Activated CD8-positive, alpha-beta memory T cell treated with anti-CD3 and anti-CD28 coated beads for 4 hours (primary cell): Measurements from ENCODE around the gene DUSP3.

ENCODE experiments used
- DNase-seq, 2 donors: peaks; one replicate each; pipeline ENCODE4 v3.0.0-alpha.2; 2020; ENCODE audit warnings: low read depth in 2 of 2

DUSP3 gene

DNA sequence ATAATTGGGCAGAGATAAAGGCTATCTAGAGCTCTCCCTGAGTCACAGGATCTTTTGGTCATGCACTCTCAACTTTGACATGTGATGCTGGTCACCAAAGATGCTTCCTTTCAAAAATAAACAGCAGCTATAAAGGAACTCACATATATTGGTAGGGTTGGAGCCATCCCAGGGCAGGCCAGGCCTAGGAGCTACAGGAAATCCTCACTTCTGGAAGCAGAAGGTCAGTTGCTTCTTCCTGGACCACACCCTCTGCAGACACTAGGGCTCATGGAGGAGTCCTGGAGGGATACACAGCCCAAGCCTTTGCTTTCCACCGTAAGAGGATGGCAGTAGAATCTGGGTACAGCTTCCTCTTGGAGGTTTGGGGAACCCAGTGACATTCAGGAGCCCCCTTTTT lies 44.8 kb downstream of the DUSP3 start:
- DNase-seq = no peak

GRCh38 chr17:43732958-43733357 lies 45.8 kb downstream of the DUSP3 start:
- no peak for DNase-seq

- no peak for DNase-seq
These were observed 50.7 kb downstream of the DUSP3 start for GRCh38 chr17:43728081-43728480.

- DNase-seq = no peak
These were observed 54.9 kb downstream of the DUSP3 start for GRCh38 chr17:43723697-43724359.

GRCh38 chr17:43722870-43723665 lies 55.7 kb downstream of the DUSP3 start:
- DNase-seq = no peak

DNA sequence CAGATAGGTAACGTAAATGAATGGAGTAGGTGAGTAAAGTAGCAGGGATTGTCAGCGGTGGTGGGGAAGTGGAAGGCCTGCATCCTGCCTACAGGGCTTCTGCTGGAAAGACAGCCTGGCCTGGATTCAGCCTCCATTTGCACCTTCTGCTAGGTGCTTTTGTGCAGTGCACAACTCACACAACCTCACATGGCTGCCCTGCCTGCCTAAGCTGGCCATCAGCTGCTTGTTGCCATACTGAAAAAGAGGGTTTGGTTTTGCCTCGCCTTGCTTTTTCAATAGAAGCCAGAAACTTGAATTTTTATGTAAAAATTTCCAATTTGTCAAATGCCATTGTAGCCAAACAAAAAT lies 56.5 kb downstream of the DUSP3 start:
- DNase-seq = no peak

GRCh38 chr17:43721537-43722268 lies 57.1 kb downstream of the DUSP3 start:
- DNase-seq = no peak

- peak; percentile 44 to 45 for DNase-seq
These were observed 58.3 kb downstream of the DUSP3 start for GRCh38 chr17:43720311-43721060.

GRCh38 chr17:43719578-43719977 lies 59.2 kb downstream of the DUSP3 start:
- DNase-seq = no peak

DNA sequence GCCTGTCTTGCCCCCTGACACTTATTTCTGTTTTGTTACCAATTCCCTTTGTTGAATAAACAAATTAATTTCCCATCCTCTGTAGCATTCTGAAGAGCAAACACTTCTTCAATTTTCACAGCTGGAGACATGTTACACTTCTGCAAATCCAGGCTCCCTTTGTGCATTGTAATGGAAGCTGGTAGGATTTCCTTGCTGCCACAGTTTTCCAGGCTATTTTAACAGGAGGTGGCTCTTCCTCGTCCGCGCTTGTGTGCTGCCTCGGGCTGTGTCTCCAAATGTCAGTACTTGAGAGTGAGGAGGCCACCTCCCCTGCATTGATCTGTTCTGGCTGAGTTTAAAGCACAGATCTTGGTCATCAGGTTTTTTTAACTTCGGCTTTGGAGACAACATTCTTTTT lies 60.2 kb downstream of the DUSP3 start:
- DNase-seq = no peak

DNA sequence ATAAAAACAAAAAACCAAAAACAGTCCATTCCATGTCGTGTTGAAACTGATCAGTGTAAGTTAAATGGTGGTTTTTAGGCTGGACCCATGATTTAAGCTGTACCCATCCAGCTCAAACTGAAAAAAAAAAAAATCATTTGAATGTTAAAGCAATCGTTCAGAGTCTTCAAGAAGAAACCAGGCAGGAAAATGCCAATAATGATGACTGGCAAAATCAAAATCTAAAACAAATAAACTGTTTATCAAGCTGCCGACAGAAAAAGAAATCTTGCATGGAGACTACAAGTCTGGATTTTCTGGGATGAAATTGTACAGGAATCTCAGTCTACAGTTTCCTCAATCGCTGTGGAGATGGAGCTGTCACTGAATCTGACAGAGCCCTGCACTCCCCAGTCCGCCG lies 60.9 kb downstream of the DUSP3 start:
- DNase-seq = no peak
